RWPE2 (cell line): Measurements from ENCODE around the gene CCDC126.
"Not testable (repeated sequence)": the region's sequence is repeated elsewhere in the genome, so short reads cannot be mapped to it uniquely, and the experiment has no call there.

Experiments used
- ATAC-seq: fragments of 200-7000 bp; cut with Tn5 transposase; 3 replicates; pipeline ENCODE4 v1.9.1; 2021; ENCODE audit warnings: low read depth
- DNase-seq: peaks from one replicate; pipeline ENCODE4 v3.0.0-alpha.2; 2020; ENCODE audit warnings: low spot score
- H3K27ac ChIP-seq: fragments of 450-650 bp; 2 replicates; pipeline ENCODE4 v1.5.1; 2017; ENCODE audit warnings: mild to moderate bottlenecking; ENCODE audit not compliant: poor library complexity, severe bottlenecking
- H3K27me3 ChIP-seq: fragments of 250-450 bp; sonication (Bioruptor Pico); 2 replicates; pipeline ENCODE4 v1.5.1; 2021; ENCODE audit warnings: mild to moderate bottlenecking, moderate library complexity; ENCODE audit not compliant: insufficient read depth, poor library complexity, severe bottlenecking
- H3K36me3 ChIP-seq: fragments of 250-450 bp; sonication (Bioruptor Pico); 2 replicates; pipeline ENCODE4 v1.5.1; 2020; ENCODE audit warnings: low read depth, mild to moderate bottlenecking, moderate library complexity
- H3K4me1 ChIP-seq: fragments of 250-450 bp; sonication (Bioruptor Pico); 2 replicates; pipeline ENCODE4 v1.5.1; 2021; ENCODE audit warnings: mild to moderate bottlenecking, moderate library complexity; ENCODE audit not compliant: insufficient read depth, poor library complexity, severe bottlenecking
- H3K4me3 ChIP-seq: fragments of 250-450 bp; sonication (Bioruptor Pico); 2 replicates; pipeline ENCODE4 v1.5.1; 2021; ENCODE audit warnings: mild to moderate bottlenecking, moderate library complexity; ENCODE audit not compliant: severe bottlenecking
- H3K9me3 ChIP-seq: fragments of 250-450 bp; sonication (Bioruptor Pico); 2 replicates; pipeline ENCODE4 v1.5.1; 2021; ENCODE audit warnings: mild to moderate bottlenecking, moderate library complexity; ENCODE audit not compliant: severe bottlenecking
- TF ChIP-seq, protein P1 (sequence below): fragments of 450-650 bp; IDR thresholded peaks from one replicate; pipeline ENCODE4 v1.5.1; 2017; ENCODE audit warnings: mild to moderate bottlenecking, moderate library complexity; ENCODE audit not compliant: poor library complexity, severe bottlenecking

Gene CCDC126

DNA sequence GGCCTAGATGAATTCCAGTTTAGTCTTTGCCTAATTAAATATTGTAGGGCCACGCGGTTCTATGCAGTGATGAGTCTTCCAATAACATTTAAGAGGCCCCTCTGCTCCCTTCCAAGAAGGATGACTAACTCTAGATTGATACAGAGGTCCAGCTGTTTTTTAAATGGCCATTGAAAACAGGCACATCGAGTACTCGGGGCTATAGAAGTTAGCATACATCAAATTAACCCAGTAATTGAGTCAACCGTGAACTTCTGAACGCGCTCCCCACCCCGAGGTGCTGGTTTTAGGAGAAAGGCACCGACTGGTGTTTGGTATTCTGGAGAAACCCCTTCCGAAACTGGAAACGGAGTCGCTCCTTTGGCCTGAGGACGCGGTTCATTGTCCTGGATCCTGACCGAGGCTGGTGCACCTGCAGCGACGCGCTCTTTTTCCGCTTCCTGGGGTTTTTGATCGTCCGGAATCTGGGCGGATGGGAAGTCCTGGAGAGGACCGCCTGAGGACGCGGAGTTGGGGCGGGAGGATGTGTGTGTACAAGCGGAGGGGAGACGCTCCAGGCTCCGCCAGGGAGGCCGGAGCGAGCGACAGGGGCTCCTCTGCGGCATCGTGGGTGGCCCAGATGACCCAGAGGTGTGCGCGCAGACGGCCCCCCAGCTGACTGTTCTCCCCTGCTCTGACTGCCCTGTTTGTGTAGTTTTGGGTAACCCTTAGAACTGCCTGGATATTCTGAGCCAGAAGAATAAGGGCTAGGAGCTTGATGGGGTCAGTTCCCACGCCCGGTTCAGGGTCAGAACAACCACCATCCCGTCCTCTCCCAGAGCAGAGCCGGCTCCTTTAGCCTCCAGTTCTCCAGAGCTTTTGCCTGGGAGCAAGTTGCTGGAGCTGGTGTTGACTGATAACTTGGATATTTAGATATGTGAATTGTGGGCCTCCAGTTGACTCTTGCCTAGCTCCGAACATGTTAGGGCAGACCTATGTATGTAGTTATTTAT is 83.5 kb downstream of the CCDC126 start:
- Histone ChIP-seq H3K4me3 (peak overlapping the region; percentile 46), H3K27ac (no peak overlapping the region), H3K27me3 (no peaks in the 10 kb centered on the region), H3K36me3 (no peaks in the 10 kb centered on the region), H3K9me3 (no peaks in the 10 kb centered on the region), H3K4me1 (no peaks in the 10 kb centered on the region)
- DNase-seq, result no peak
- peak; percentile 65 for ATAC-seq
- TF ChIP-seq, protein P1, sequence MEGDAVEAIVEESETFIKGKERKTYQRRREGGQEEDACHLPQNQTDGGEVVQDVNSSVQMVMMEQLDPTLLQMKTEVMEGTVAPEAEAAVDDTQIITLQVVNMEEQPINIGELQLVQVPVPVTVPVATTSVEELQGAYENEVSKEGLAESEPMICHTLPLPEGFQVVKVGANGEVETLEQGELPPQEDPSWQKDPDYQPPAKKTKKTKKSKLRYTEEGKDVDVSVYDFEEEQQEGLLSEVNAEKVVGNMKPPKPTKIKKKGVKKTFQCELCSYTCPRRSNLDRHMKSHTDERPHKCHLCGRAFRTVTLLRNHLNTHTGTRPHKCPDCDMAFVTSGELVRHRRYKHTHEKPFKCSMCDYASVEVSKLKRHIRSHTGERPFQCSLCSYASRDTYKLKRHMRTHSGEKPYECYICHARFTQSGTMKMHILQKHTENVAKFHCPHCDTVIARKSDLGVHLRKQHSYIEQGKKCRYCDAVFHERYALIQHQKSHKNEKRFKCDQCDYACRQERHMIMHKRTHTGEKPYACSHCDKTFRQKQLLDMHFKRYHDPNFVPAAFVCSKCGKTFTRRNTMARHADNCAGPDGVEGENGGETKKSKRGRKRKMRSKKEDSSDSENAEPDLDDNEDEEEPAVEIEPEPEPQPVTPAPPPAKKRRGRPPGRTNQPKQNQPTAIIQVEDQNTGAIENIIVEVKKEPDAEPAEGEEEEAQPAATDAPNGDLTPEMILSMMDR, result no peak

DNA sequence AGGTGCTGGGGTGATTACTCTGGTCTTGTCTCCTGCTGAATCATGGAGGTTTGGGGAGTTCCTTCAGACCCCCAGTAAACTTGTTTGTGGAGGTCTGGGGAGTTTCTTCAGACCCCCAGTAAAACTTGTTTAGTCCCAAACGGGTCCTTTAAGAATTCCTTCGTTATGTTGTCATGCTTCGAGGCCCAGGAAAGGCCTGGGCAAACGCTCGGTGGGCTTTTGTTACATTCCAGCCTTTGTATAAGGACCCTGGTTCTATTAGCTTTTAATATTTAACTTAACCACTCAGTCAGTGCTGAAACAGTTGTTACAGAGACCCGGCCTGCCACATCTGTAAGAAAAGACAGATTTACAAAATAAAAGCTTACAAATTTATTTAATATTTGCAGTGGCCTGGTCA is 86.9 kb downstream of the CCDC126 start:
- not testable (repeated sequence) for H3K36me3 ChIP-seq, DNase-seq, H3K27ac ChIP-seq, H3K4me3 ChIP-seq, H3K9me3 ChIP-seq, H3K27me3 ChIP-seq, ATAC-seq, H3K4me1 ChIP-seq

DNA sequence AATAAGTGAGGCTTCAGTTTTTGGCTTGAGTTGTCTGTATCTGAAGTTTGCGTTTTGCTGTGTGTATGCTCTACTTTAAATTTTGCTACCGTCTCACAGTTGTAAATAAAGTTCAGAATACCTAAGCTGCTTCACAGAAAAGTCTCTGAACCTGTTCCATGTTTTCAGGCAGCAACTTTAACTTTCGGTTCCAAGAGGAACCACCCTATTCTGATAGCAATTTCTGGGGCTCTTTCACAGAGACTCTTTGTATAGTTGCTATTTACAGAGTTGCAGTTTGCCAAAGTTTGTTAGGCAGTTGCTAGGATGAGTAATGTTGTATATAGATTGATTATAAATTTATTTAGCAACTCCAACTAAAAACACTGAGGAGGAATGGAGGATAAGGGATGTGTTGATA is 88.5 kb downstream of the CCDC126 start:
- Histone ChIP-seq H3K27ac (no peak overlapping the region), H3K4me1 (no peaks in the 10 kb centered on the region), H3K36me3 (no peaks in the 10 kb centered on the region), H3K9me3 (no peaks in the 10 kb centered on the region), H3K27me3 (no peaks in the 10 kb centered on the region), H3K4me3 (no peak overlapping the region)
- DNase-seq, result no peak
- TF ChIP-seq, protein P1, result no peak
- peak; percentile 42 for ATAC-seq

DNA sequence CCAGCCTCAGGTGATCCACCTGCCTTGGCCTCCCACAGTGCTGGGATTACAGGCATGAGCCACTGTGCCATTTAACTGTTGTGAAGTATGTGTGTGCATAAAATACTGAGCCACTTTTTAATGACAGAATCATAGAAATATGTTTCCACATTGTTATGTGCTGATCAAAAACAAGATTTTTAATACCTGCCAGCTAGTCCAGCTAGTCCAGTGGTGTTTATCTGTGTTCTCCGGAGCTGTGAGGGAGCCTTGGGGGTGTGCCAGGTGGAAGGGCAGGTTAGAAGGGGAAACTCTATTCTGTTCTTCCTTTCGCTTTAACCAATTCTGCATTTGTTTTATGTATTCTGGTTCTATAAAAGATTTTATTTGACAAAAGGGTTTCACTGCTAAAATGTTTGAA is 89.8 kb downstream of the CCDC126 start:
- H3K27me3 ChIP-seq, result no peaks in the 10 kb centered on the region
- ATAC-seq, result peak; percentile 49; the same call in 2 of the 3 replicates
- no peak for DNase-seq
- TF ChIP-seq, protein P1, result no peak
- H3K4me1 ChIP-seq, result no peaks in the 10 kb centered on the region
- H3K27ac ChIP-seq, result no peak overlapping the region
- no peaks in the 10 kb centered on the region for H3K9me3 ChIP-seq
- no peaks in the 10 kb centered on the region for H3K36me3 ChIP-seq
- no peak overlapping the region for H3K4me3 ChIP-seq

DNA sequence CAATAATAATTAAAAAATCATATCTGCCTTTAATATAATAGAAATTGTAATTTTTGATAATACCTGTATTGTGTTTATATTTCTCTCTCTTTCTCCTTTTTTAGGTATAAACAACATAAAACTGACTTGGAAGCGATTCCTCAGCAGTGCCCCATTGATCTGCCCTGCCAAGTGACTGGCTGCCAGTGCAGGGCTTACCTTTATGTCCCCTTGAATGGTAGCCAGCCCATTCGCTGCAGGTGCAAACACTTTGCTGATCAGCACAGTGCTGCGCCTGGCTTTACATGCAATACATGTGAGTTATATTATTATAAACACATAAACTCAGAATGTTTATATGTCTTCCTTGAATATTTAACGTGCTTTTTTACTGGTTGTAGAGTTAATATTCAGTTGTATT is 92.0 kb downstream of the CCDC126 start:
- Histone ChIP-seq H3K36me3 (no peaks in the 10 kb centered on the region), H3K27me3 (no peaks in the 10 kb centered on the region), H3K9me3 (no peaks in the 10 kb centered on the region), H3K27ac (no peak overlapping the region), H3K4me1 (no peaks in the 10 kb centered on the region), H3K4me3 (no peak overlapping the region)
- TF ChIP-seq, protein P1, result no peak
- no peak for DNase-seq
- ATAC-seq, result no peak
